Panc1 (cell line): ENCODE measurements around the gene TNNI3K. TPM values are rescaled to one million over a fixed set of nuclear protein-coding genes. Genes with fewer than 3 reads are reported as not detected.
A peak's percentile ranks its signal among the peaks of the same experiment; 100 is the strongest.

Experiments
- ATAC-seq: fragments of 200-7000 bp; cut with Tn5 transposase; 2 replicates; pipeline ENCODE4 v1.9.1; 2020; ENCODE audit warnings: mild to moderate bottlenecking, moderate library complexity
- BruUV-seq: library from RNA; stranded (reverse); fragments of 400-500 nt; replicated peaks from 2 replicates; lab custom pipeline; 2021; lab: Mats Ljungman, UMichigan
- CTCF ChIA-PET: fragments of 300-600 bp; sonication (Branson Sonifier 250); formaldehyde crosslinking; loops from one replicate; lab custom pipeline; 2022; ENCODE audit warnings: antibody characterized with exemption; lab: Charles Lee
- POLR2A ChIA-PET: fragments of 300-600 bp; sonication (Branson Sonifier 250); formaldehyde crosslinking; loops from one replicate; lab custom pipeline; 2022; ENCODE audit warnings: antibody characterized with exemption; lab: Charles Lee
- DNase-seq: peaks from one replicate; pipeline ENCODE4 v3.0.0-alpha.2; 2010; ENCODE audit warnings: low read depth, low spot score
- H3K27ac ChIP-seq: 2 replicates; pipeline ENCODE4 v1.5.1; 2011; ENCODE audit warnings: mild to moderate bottlenecking, low read length, inconsistent platforms
- H3K27me3 ChIP-seq: fragments of 200-500 bp; sonication (Bioruptor generic); 2 replicates; pipeline ENCODE4 v1.6.0; 2014; ENCODE audit warnings: low read length, inconsistent platforms; ENCODE audit not compliant: control insufficient read depth, insufficient read depth
- H3K36me3 ChIP-seq: fragments of 200-500 bp; sonication (Bioruptor generic); 2 replicates; pipeline ENCODE4 v1.5.1; 2014; ENCODE audit warnings: inconsistent platforms, mild to moderate bottlenecking, low read length, moderate library complexity; ENCODE audit not compliant: control insufficient read depth, insufficient read depth
- H3K4me1 ChIP-seq: 2 replicates; pipeline ENCODE4 v1.5.1; 2011; ENCODE audit warnings: inconsistent platforms, mild to moderate bottlenecking, low read length, moderate library complexity; ENCODE audit not compliant: control insufficient read depth, insufficient read depth
- H3K4me3 ChIP-seq, 2 experiments: 2 replicates each; pipeline ENCODE4 v1.5.1; 2011 to 2012; ENCODE audit warnings: low read depth in 2 of 2, low read length in 2 of 2, mild to moderate bottlenecking in 2 of 2, inconsistent platforms in 1 of 2, moderate library complexity in 1 of 2
- H3K9me3 ChIP-seq: fragments of 200-500 bp; sonication (Bioruptor generic); 2 replicates; pipeline ENCODE4 v1.5.1; 2014; ENCODE audit warnings: low read depth, mild to moderate bottlenecking, inconsistent platforms, low read length, moderate library complexity; ENCODE audit not compliant: control insufficient read depth, insufficient read depth
- POLR2AphosphoS5 ChIP-seq: IDR thresholded peaks from 2 replicates; pipeline ENCODE4 v1.6.1; 2012; ENCODE audit warnings: mild to moderate bottlenecking, low read depth, low read length, moderate library complexity
- REST ChIP-seq, 2 experiments: IDR thresholded peaks; 2 replicates each; pipeline ENCODE4 v1.6.1; 2011 to 2012; ENCODE audit warnings: low read depth in 2 of 2, control low read depth in 1 of 2, low read length in 1 of 2, mild to moderate bottlenecking in 1 of 2, moderate library complexity in 1 of 2; ENCODE audit not compliant: insufficient read depth in 1 of 2
- SIN3A ChIP-seq: IDR thresholded peaks from 2 replicates; pipeline ENCODE4 v1.6.1; 2012; ENCODE audit warnings: low read depth, mild to moderate bottlenecking, low read length, moderate library complexity, borderline replicate concordance; ENCODE audit not compliant: insufficient read depth
- TCF7L2 ChIP-seq: IDR thresholded peaks from 2 replicates; pipeline ENCODE4 v1.6.1; 2011; ENCODE audit warnings: mild to moderate bottlenecking, low read depth, low read length, inconsistent platforms
- in situ Hi-C: cut with HindIII; loops from 2 replicates; pipeline ENCODE4 v1.10.0; 2016; ENCODE audit warnings: low sequenced_read_pairs, low pct_unique_long_range_greater_than_20kb
- intact Hi-C: fragments of 100-400 bp; cut with micrococcal nuclease; formaldehyde crosslinking; loops from one replicate; pipeline ENCODE4 v1.10.0; 2022; ENCODE audit not compliant: unreplicated experiment
- total RNA-seq: library from RNA; stranded (reverse); gene quantifications from one replicate; pipeline ENCODE4 v1.2.1, GENCODE V29; 2021; ENCODE audit not compliant: unreplicated experiment
- TF ChIP-seq, protein P1 (sequence below): fragments of 450-650 bp; IDR thresholded peaks from 2 replicates; pipeline ENCODE4 v1.5.1; 2017; ENCODE audit warnings: mild to moderate bottlenecking

Gene TNNI3K
- total RNA-seq, 1 experiment from 2014 or later: not detected

DNA sequence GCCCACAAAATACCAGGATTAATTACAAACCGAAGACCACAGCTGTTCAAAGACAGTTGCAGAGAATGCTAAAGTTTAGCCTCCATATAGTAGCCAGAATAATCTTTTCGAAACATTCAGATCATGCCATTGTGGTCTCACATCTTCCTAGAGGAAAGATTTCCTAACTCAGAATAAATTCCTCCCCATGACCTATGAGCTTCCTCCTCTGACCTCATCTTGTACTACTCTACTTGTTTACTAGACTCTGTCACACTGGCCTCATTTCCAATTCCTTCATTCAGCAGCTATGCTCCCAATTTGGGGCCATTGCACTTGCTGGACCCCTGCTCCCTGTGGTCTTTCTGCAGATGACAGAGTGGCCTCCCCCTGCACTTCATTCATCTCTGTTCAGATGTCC, 349.0 kb downstream of the TNNI3K start:
- in situ Hi-C loops (no loop called here), intact Hi-C loops (no loop called here)
- Histone ChIP-seq H3K4me3 (no peak overlapping the region), H3K36me3 (no peaks in the 10 kb centered on the region), H3K9me3 (peaks cover 3% of the 10 kb centered on the region; the same call in 1 of the 2 replicates), H3K4me1 (no peaks in the 10 kb centered on the region), H3K27me3 (no peaks in the 10 kb centered on the region), H3K27ac (no peak overlapping the region)
- POLR2A ChIA-PET: no interaction called here
- no TSS peak for BruUV-seq
- CTCF ChIA-PET: no interaction called here
- no peak for TF ChIP-seq POLR2AphosphoS5
- TF ChIP-seq, protein P1, sequence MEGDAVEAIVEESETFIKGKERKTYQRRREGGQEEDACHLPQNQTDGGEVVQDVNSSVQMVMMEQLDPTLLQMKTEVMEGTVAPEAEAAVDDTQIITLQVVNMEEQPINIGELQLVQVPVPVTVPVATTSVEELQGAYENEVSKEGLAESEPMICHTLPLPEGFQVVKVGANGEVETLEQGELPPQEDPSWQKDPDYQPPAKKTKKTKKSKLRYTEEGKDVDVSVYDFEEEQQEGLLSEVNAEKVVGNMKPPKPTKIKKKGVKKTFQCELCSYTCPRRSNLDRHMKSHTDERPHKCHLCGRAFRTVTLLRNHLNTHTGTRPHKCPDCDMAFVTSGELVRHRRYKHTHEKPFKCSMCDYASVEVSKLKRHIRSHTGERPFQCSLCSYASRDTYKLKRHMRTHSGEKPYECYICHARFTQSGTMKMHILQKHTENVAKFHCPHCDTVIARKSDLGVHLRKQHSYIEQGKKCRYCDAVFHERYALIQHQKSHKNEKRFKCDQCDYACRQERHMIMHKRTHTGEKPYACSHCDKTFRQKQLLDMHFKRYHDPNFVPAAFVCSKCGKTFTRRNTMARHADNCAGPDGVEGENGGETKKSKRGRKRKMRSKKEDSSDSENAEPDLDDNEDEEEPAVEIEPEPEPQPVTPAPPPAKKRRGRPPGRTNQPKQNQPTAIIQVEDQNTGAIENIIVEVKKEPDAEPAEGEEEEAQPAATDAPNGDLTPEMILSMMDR: no peak
- no peak for ATAC-seq
- no peak for DNase-seq

DNA sequence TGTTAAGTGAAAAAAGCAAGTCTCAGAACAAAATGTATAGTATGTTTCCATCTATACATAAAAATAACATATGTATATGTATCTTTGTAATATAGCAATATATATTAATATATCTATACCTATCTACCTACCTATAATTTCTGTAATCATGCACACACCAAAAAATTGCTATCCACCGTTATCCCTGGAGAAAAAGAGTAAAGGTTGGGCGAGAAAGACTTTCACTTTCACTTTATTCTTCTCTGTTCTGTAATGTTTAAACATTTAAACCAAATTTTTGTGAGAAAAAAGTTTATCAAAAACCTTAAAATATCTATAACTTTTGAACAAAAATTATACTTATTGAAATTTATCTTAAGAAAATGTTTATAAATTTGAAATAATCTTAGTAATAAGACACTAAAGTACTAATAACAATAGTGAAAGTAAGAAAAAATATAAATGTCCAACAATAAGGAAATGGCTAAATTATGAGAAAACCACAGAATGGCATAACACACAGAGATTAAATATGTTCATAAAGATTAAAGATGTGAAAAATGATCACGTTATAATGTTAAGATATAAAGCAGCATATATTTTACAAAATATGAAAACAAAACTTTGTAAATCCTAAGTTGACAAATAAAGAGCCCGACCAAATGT, 351.2 kb downstream of the TNNI3K start:
- peaks cover 3% of the 10 kb centered on the region; the same call in 1 of the 2 replicates for H3K9me3 ChIP-seq
- CTCF ChIA-PET: no interaction called here
- H3K4me1 ChIP-seq: no peaks in the 10 kb centered on the region
- H3K27ac ChIP-seq: no peak overlapping the region
- no peaks in the 10 kb centered on the region for H3K27me3 ChIP-seq
- DNase-seq (no peak), ATAC-seq (no peak)
- peak overlapping the region; percentile 4 to 14; a peak in 2 of 4 replicates for H3K4me3 ChIP-seq
- no TSS peak for BruUV-seq
- TF ChIP-seq, protein P1: no peak
- intact Hi-C loops (no loop called here), in situ Hi-C loops (no loop called here)
- H3K36me3 ChIP-seq: no peaks in the 10 kb centered on the region
- POLR2A ChIA-PET: no interaction called here

GRCh38 chr1:74587888-74588287, 352.7 kb downstream of the TNNI3K start:
- Histone ChIP-seq H3K36me3 (no peaks in the 10 kb centered on the region), H3K4me3 (no peak overlapping the region), H3K4me1 (no peaks in the 10 kb centered on the region), H3K27ac (no peak overlapping the region), H3K27me3 (no peaks in the 10 kb centered on the region), H3K9me3 (peaks cover 3% of the 10 kb centered on the region; the same call in 1 of the 2 replicates)
- ChIA-PET CTCF (no interaction called here), POLR2A (no interaction called here)
- no TSS peak for BruUV-seq
- no peak for ATAC-seq
- no peak for DNase-seq
- intact Hi-C loops: no loop called here
- in situ Hi-C loops: no loop called here
- TF ChIP-seq SIN3A: no peak
- TF ChIP-seq, protein P1: no peak
- TF ChIP-seq TCF7L2: no peak
- TF ChIP-seq POLR2AphosphoS5: no peak
- TF ChIP-seq REST (IDR thresholded peaks at IDR 0.05; ENCODE audit: insufficient read depth in 1 of 2, low read depth in 2 of 2, low read length in 1 of 2): no peak
